OCI-LY1 (cell line): ENCODE measurements around the gene BRIP1.

Experiments used
- EZH2 ChIP-seq: fragments of 200-600 bp; sonication (generic), shearing (Covaris generic); IDR thresholded peaks from 2 replicates; pipeline ENCODE4 v1.8.0; 2017; ENCODE audit warnings: borderline replicate concordance, mixed run types, mild to moderate bottlenecking, antibody characterized with exemption, low read length, moderate library complexity, mixed read lengths
- TF ChIP-seq, protein P1 (sequence below): fragments of 200-600 bp; sonication (generic), shearing (Covaris generic); IDR thresholded peaks from 2 replicates; pipeline ENCODE4 v1.5.1; 2017; ENCODE audit warnings: mild to moderate bottlenecking, antibody characterized with exemption, low read length, moderate library complexity, mixed read lengths

DNA sequence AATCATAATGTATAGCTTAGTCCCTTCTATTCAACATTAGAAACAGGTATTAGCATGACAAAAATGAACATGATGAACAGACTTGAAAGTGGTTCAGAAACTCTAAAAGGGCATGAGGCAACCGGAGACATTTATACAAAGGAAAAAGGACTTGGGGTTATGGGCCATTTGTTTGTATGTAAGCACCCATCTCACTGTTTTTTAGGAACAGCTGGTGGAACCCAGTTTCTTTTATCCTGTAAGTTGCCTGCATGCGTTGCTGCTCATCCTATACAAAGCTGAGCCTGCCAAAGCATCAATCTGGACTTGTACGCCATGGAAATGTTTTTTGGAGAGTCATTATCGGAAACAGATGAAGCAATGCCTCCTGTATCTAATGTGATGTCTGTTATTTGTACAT lies 200.0 kb downstream of the BRIP1 start:
- TF ChIP-seq, protein P1, sequence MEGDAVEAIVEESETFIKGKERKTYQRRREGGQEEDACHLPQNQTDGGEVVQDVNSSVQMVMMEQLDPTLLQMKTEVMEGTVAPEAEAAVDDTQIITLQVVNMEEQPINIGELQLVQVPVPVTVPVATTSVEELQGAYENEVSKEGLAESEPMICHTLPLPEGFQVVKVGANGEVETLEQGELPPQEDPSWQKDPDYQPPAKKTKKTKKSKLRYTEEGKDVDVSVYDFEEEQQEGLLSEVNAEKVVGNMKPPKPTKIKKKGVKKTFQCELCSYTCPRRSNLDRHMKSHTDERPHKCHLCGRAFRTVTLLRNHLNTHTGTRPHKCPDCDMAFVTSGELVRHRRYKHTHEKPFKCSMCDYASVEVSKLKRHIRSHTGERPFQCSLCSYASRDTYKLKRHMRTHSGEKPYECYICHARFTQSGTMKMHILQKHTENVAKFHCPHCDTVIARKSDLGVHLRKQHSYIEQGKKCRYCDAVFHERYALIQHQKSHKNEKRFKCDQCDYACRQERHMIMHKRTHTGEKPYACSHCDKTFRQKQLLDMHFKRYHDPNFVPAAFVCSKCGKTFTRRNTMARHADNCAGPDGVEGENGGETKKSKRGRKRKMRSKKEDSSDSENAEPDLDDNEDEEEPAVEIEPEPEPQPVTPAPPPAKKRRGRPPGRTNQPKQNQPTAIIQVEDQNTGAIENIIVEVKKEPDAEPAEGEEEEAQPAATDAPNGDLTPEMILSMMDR: no peak
- TF ChIP-seq EZH2: no peak
